A549 (cell line): Measurements from ENCODE around the gene NFRKB. TPM values are rescaled to one million over a fixed set of nuclear protein-coding genes. Genes with fewer than 3 reads are reported as not detected.

Experiments used
- ATAC-seq, 2 experiments: fragments of 200-7000 bp in 1 of 2; fragments of >200 bp in 1 of 2; cut with Nextera tagmentation in 1 of 2; cut with Tn5 transposase in 1 of 2; 3 replicates each; pipeline versions ENCODE4 v1.8.0 to v1.9.1; 2018 to 2020; ENCODE audit warnings: mild to moderate bottlenecking in 1 of 2, moderate library complexity in 1 of 2
- CTCF ChIA-PET: fragments of 300-600 bp; sonication (Branson Sonifier 250); formaldehyde crosslinking; extraction: SDS; loops from one replicate; lab custom pipeline; 2021; ENCODE audit warnings: antibody characterized with exemption, inconsistent platforms; lab: Yijun Ruan, JAX
- POLR2A ChIA-PET: fragments of 350-600 bp; formaldehyde crosslinking; extraction: SDS; loops from one replicate; lab custom pipeline; 2021; ENCODE audit warnings: antibody characterized with exemption, inconsistent platforms; lab: Yijun Ruan, JAX
- DNase-seq, 2 experiments: peaks; one replicate each; pipeline versions ENCODE4 v3.0.0 to v3.0.0-alpha.2; 2011 to 2016; ENCODE audit warnings: low read depth in 1 of 2, low spot score in 1 of 2
- FAIRE-seq: peaks from 2 replicates; lab custom pipeline; 2011; peaks lifted over from hg19 to GRCh38; lab: Jason Lieb, UNC
- H3K27ac ChIP-seq, 2 experiments: fragments of >200 bp; sonication (Bioruptor Twin); formaldehyde crosslinking; 3 replicates each; pipeline ENCODE4 v1.5.1; 2016 to 2017
- H3K4me1 ChIP-seq: fragments of >200 bp; sonication (Bioruptor Twin); formaldehyde crosslinking; 3 replicates; pipeline ENCODE4 v1.6.1; 2016
- H3K4me2 ChIP-seq: fragments of >200 bp; sonication (Bioruptor Twin); formaldehyde crosslinking; 3 replicates; pipeline ENCODE4 v1.6.1; 2016
- H3K4me3 ChIP-seq: fragments of >200 bp; sonication (Bioruptor Twin); formaldehyde crosslinking; 3 replicates; pipeline ENCODE4 v1.5.1; 2016
- H3K9me3 ChIP-seq: fragments of >200 bp; sonication (Bioruptor Twin); formaldehyde crosslinking; 3 replicates; pipeline ENCODE4 v1.6.1; 2016
- BHLHE40 ChIP-seq: IDR thresholded peaks from 2 replicates; pipeline ENCODE4 v1.6.1; 2012; ENCODE audit warnings: low read depth, low read length, inconsistent platforms
- CBX8 ChIP-seq: fragments of 200-600 bp; sonication (generic); IDR thresholded peaks from 2 replicates; pipeline ENCODE4 v1.6.1; 2016
- CEBPB ChIP-seq, 2 experiments: fragments of >200 bp in 1 of 2; sonication (Bioruptor Twin) in 1 of 2; formaldehyde crosslinking in 1 of 2; IDR thresholded peaks; 2 replicates each; pipeline ENCODE4 v1.6.1; 2012 to 2016
- CTCF ChIP-seq: fragments of >200 bp; sonication (Bioruptor Twin); formaldehyde crosslinking; IDR thresholded peaks from 3 replicates; pipeline ENCODE4 v1.5.1; 2016
- E2F6 ChIP-seq: IDR thresholded peaks from 2 replicates; pipeline ENCODE4 v1.6.1; 2012; ENCODE audit warnings: low read depth, borderline replicate concordance
- EHF ChIP-seq: fragments of 250-450 bp; sonication (Bioruptor Pico); IDR thresholded peaks from 2 replicates; pipeline ENCODE4 v1.5.0; 2020; ENCODE audit warnings: mild to moderate bottlenecking
- EP300 ChIP-seq, 2 experiments: fragments of >200 bp; sonication (Bioruptor Twin); formaldehyde crosslinking; IDR thresholded peaks; 2 replicates in 1 of 2; 3 replicates in 1 of 2; pipeline ENCODE4 v1.6.1; 2016 to 2017
- HOXA7 ChIP-seq: fragments of 250-450 bp; sonication (Bioruptor Pico); IDR thresholded peaks from 2 replicates; pipeline ENCODE4 v1.5.0; 2020; ENCODE audit warnings: mild to moderate bottlenecking, moderate library complexity
- HOXB13 ChIP-seq: fragments of 250-450 bp; sonication (Bioruptor Pico); IDR thresholded peaks from 2 replicates; pipeline ENCODE4 v1.5.0; 2020; ENCODE audit warnings: low read depth, mild to moderate bottlenecking, moderate library complexity
- MAFK ChIP-seq: fragments of 450-650 bp; IDR thresholded peaks from 2 replicates; pipeline ENCODE4 v1.6.1; 2014; ENCODE audit not compliant: partially characterized antibody
- MAX ChIP-seq: IDR thresholded peaks from 2 replicates; pipeline ENCODE4 v1.6.1; 2012
- MAZ ChIP-seq: fragments of 150-350 bp; IDR thresholded peaks from 2 replicates; pipeline ENCODE4 v1.6.1; 2014; ENCODE audit warnings: antibody characterized with exemption, low read depth, low read length, borderline replicate concordance
- NFE2L2 ChIP-seq: fragments of 150-350 bp; conservative IDR thresholded peaks from 2 replicates; pipeline ENCODE4 v1.6.1; 2014; ENCODE audit warnings: low read length
- NR3C1 ChIP-seq: fragments of >200 bp; sonication (Bioruptor Twin); formaldehyde crosslinking; IDR thresholded peaks from 3 replicates; pipeline ENCODE4 v1.6.1; 2017
- PHF8 ChIP-seq: fragments of 200-600 bp; sonication (generic); IDR thresholded peaks from 2 replicates; pipeline ENCODE4 v1.6.1; 2016; ENCODE audit warnings: low read depth, mild to moderate bottlenecking, antibody characterized with exemption, moderate library complexity, borderline replicate concordance
- RAD21 ChIP-seq, 2 experiments: fragments of >200 bp in 1 of 2; sonication (Bioruptor Twin) in 1 of 2; formaldehyde crosslinking in 1 of 2; IDR thresholded peaks in 1 of 2; conservative IDR thresholded peaks in 1 of 2; 2 replicates in 1 of 2; 3 replicates in 1 of 2; pipeline ENCODE4 v1.6.1; 2012 to 2018; ENCODE audit warnings: inconsistent platforms in 1 of 2
- RARB ChIP-seq: fragments of 250-450 bp; sonication (Bioruptor Pico); IDR thresholded peaks from 2 replicates; pipeline ENCODE4 v1.8.0; 2021; ENCODE audit warnings: mild to moderate bottlenecking, moderate library complexity
- RNF2 ChIP-seq: fragments of 200-600 bp; sonication (generic); IDR thresholded peaks from 2 replicates; pipeline ENCODE4 v1.6.1; 2016; ENCODE audit warnings: low read depth, mild to moderate bottlenecking, antibody characterized with exemption, moderate library complexity, borderline replicate concordance
- ZC3H11A ChIP-seq: fragments of 450-650 bp; IDR thresholded peaks from 2 replicates; pipeline ENCODE4 v1.6.1; 2014; ENCODE audit warnings: antibody characterized with exemption, mild to moderate bottlenecking
- ZFP36 ChIP-seq: fragments of 450-650 bp; IDR thresholded peaks from 2 replicates; pipeline ENCODE4 v1.6.1; 2014; ENCODE audit warnings: borderline replicate concordance; ENCODE audit not compliant: partially characterized antibody
- ZSCAN20 ChIP-seq: fragments of 250-450 bp; sonication (Bioruptor Pico); IDR thresholded peaks from 2 replicates; pipeline ENCODE4 v1.8.0; 2022; ENCODE audit warnings: mild to moderate bottlenecking, moderate library complexity
- WGBS: methylation state at CpG from one replicate; pipeline ENCODE4 v1.1.6; 2017; ENCODE audit errors: missing lambda C conversion rate; 5-methylcytosine and 5-hydroxymethylcytosine counted together
- polyA plus RNA-seq, 4 experiments: library from polyadenylated mRNA; depleted of rRNA in 3 of 4; stranded (reverse); fragments of >200 nt; fragmentation: RNase III in 1 of 4; extraction: RNeasy Plus Mini Kit Qiagen cat#74134 plus additional on column Dnase treatment in 1 of 4; gene quantifications; 2 replicates in 3 of 4; 3 replicates in 1 of 4; pipeline ENCODE4 v1.2.3, GENCODE V29; 2011 to 2017
- TF ChIP-seq, protein P1 (sequence below): fragments of 250-450 bp; sonication (Bioruptor Pico); IDR thresholded peaks from 2 replicates; pipeline ENCODE4 v1.5.0; 2020; ENCODE audit warnings: low read depth, mild to moderate bottlenecking, moderate library complexity
- TF ChIP-seq, protein P2 (sequence below): fragments of 150-350 bp; IDR thresholded peaks from 2 replicates; pipeline ENCODE4 v1.6.1; 2014; ENCODE audit warnings: low read depth, mild to moderate bottlenecking, low read length

The NFRKB gene
- polyA plus RNA-seq, 2 of the 4 experiments (the other 2 are of a cell fraction), result 10.2 to 12.6 TPM

DNA sequence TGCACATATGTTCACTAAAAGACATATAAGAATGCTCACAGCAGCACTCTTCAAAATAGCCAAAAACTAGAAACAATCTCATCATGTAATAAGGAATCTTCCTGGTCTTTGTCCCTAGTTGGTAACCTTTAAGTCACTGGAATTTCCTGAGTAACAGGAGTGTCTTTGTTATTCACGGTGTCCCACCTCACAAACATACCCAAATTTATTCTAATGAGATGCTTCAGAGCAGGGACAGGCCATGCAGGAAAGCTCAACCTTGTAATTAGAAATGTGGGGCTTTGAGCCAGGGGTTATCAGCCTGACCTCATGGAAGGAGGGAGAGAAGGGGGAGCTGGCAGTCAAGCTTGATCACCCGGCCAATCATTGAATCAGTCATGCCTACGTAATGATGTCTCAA, 40.3 kb upstream of the NFRKB start:
- no peak overlapping the region for H3K27ac ChIP-seq
- POLR2A ChIA-PET, result no interaction called here
- CTCF ChIA-PET, result interaction anchor here (0.6 to 1.5 kb wide), 4 partner anchors 11 to 196 kb away, joined by 3 to 4 read pairs (median 4); no protein-coding TSS in a partner anchor
- H3K9me3 ChIP-seq, result no peaks in the 10 kb centered on the region
- TF ChIP-seq EHF (CRISPR knock-in tag), result no peak
- no peak for TF ChIP-seq CTCF
- no peak for TF ChIP-seq ZFP36
- TF ChIP-seq, protein P1, sequence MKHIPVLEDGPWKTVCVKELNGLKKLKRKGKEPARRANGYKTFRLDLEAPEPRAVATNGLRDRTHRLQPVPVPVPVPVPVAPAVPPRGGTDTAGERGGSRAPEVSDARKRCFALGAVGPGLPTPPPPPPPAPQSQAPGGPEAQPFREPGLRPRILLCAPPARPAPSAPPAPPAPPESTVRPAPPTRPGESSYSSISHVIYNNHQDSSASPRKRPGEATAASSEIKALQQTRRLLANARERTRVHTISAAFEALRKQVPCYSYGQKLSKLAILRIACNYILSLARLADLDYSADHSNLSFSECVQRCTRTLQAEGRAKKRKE, result no peak
- TF ChIP-seq RNF2, result no peak
- no peak for TF ChIP-seq RARB (CRISPR knock-in tag)
- FAIRE-seq, result no peak
- WGBS, result 82% methylated on average over 3 of the region's 3 CpGs
- H3K4me2 ChIP-seq, result no peak overlapping the region
- no peak for DNase-seq
- no peak for ATAC-seq
- H3K4me1 ChIP-seq, result no peaks in the 10 kb centered on the region
- no peak overlapping the region for H3K4me3 ChIP-seq

GRCh38 chr11:129933891-129934290, 38.5 kb upstream of the NFRKB start:
- no peak overlapping the region for H3K4me2 ChIP-seq
- WGBS, result 92% methylated on average over 9 of the region's 9 CpGs
- no peaks in the 10 kb centered on the region for H3K4me1 ChIP-seq
- ChIA-PET POLR2A (no interaction called here), CTCF (interaction anchor here (0.6 to 1.3 kb wide), 4 partner anchors 12 to 197 kb away, joined by 3 to 4 read pairs (median 3); no protein-coding TSS in a partner anchor)
- H3K27ac ChIP-seq, result no peak overlapping the region
- no peaks in the 10 kb centered on the region for H3K9me3 ChIP-seq
- FAIRE-seq, result no peak
- H3K4me3 ChIP-seq, result no peak overlapping the region
- DNase-seq, result no peak
- no peak for TF ChIP-seq MAX
- no peak for TF ChIP-seq MAFK
- TF ChIP-seq RAD21 (conservative IDR thresholded peaks at IDR 0.05 in 1 of 2, IDR thresholded peaks at IDR 0.05 in 1 of 2), result no peak
- TF ChIP-seq BHLHE40, result no peak
- TF ChIP-seq MAZ, result no peak
- no peak for TF ChIP-seq RARB (CRISPR knock-in tag)
- no peak for TF ChIP-seq CEBPB (IDR thresholded peaks at IDR 0.05)
- no peak for TF ChIP-seq HOXB13 (CRISPR knock-in tag)
- no peak for TF ChIP-seq E2F6
- TF ChIP-seq HOXA7 (CRISPR knock-in tag), result no peak
- TF ChIP-seq, protein P1, result no peak
- TF ChIP-seq ZC3H11A, result no peak
- TF ChIP-seq ZSCAN20, result no peak
- ATAC-seq, result no peak

DNA sequence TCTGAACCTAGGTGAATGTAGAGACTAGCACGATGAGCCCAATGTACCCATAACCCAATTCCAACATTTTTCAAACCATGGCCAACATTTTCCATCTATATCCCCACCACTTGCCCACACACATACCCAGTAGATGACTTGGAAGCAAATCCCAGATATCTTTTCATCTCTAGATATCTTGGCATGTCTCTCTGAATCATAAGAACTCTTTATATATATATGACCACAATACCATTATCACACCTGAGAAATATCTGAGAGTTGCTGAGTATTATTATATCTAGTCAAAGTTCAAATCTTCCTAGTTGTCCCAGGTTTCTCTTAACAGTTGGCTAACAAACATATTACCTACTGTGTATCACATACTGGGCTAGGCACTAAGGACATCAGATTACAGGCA, 37.9 kb upstream of the NFRKB start:
- no peak overlapping the region for H3K4me2 ChIP-seq
- ATAC-seq, result no peak
- ChIA-PET CTCF (interaction anchor here (1.5 kb wide), 2 partner anchors 191 to 199 kb away, joined by 3 to 5 read pairs; no protein-coding TSS in a partner anchor), POLR2A (no interaction called here)
- FAIRE-seq, result no peak
- no peaks in the 10 kb centered on the region for H3K4me1 ChIP-seq
- DNase-seq, result no peak
- H3K9me3 ChIP-seq, result no peaks in the 10 kb centered on the region
- H3K27ac ChIP-seq, result no peak overlapping the region
- WGBS, result 92% methylated on average over 1 of the region's 1 CpG
- H3K4me3 ChIP-seq, result no peak overlapping the region
- TF ChIP-seq EP300 (IDR thresholded peaks at IDR 0.05) (no peak), E2F6 (no peak), NR3C1 (no peak), MAZ (no peak), RAD21 (conservative IDR thresholded peaks at IDR 0.05 in 1 of 2, IDR thresholded peaks at IDR 0.05 in 1 of 2) (no peak), NFE2L2 (no peak), PHF8 (no peak), CTCF (no peak), BHLHE40 (no peak), CBX8 (no peak), EHF (CRISPR knock-in tag) (no peak)
- TF ChIP-seq, protein P2, sequence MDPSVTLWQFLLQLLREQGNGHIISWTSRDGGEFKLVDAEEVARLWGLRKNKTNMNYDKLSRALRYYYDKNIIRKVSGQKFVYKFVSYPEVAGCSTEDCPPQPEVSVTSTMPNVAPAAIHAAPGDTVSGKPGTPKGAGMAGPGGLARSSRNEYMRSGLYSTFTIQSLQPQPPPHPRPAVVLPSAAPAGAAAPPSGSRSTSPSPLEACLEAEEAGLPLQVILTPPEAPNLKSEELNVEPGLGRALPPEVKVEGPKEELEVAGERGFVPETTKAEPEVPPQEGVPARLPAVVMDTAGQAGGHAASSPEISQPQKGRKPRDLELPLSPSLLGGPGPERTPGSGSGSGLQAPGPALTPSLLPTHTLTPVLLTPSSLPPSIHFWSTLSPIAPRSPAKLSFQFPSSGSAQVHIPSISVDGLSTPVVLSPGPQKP, result no peak
